Measurements from ENCODE around the gene SLC10A1.

The SLC10A1 gene

GRCh38 chr14:69811227-69811867 lies 14.3 kb upstream of the SLC10A1 start:
- no peak for TF ChIP-seq CTCF (IDR thresholded peaks at IDR 0.05; ENCODE audit: borderline replicate concordance, insufficient read depth, low read depth, low read length)
- no peak overlapping the region for H3K4me3 ChIP-seq (ENCODE audit: low read depth, low read length)

- TF ChIP-seq CTCF (IDR thresholded peaks at IDR 0.05; ENCODE audit: borderline replicate concordance, insufficient read depth, low read depth, low read length), result no peak
Measured at GRCh38 chr14:69808919-69809808, 12.1 kb upstream of the SLC10A1 start.

GRCh38 chr14:69807192-69807591 lies 10.2 kb upstream of the SLC10A1 start:
- TF ChIP-seq CTCF (IDR thresholded peaks at IDR 0.05; ENCODE audit: borderline replicate concordance, insufficient read depth, low read depth, low read length), result no peak
- no peak overlapping the region for H3K4me3 ChIP-seq (ENCODE audit: low read depth, low read length)

More at GRCh38 chr14:69808919-69809808, 12.1 kb upstream of the SLC10A1 start:
- no peak overlapping the region for H3K4me3 ChIP-seq (ENCODE audit: low read depth, low read length)

GRCh38 chr14:69804902-69805301 lies 7.9 kb upstream of the SLC10A1 start:
- no peak for TF ChIP-seq CTCF (IDR thresholded peaks at IDR 0.05; ENCODE audit: borderline replicate concordance, insufficient read depth, low read depth, low read length)
- H3K4me3 ChIP-seq (ENCODE audit: low read depth, low read length), result no peak overlapping the region

- no peak for TF ChIP-seq CTCF (IDR thresholded peaks at IDR 0.05; ENCODE audit: borderline replicate concordance, insufficient read depth, low read depth, low read length)
- no peak overlapping the region for H3K4me3 ChIP-seq (ENCODE audit: low read depth, low read length)
Measured at GRCh38 chr14:69803753-69804152, 6.7 kb upstream of the SLC10A1 start.

- H3K4me3 ChIP-seq (ENCODE audit: low read depth, low read length), result no peak overlapping the region
- no peak for TF ChIP-seq CTCF (IDR thresholded peaks at IDR 0.05; ENCODE audit: borderline replicate concordance, insufficient read depth, low read depth, low read length)
Measured at GRCh38 chr14:69798339-69798735, 1.3 kb upstream of the SLC10A1 start.
